Activated CD4-positive, alpha-beta T cell treated with anti-CD3 and anti-CD28 coated beads, Interleukin-2, amount 50 U/mL, for 24 hours (primary cell): ENCODE measurements around the gene CD101.
"Not testable (repeated sequence)": the region's sequence is repeated elsewhere in the genome, so short reads cannot be mapped to it uniquely, and the experiment has no call there.

Experiments
- DNase-seq, 2 donors: peaks; one replicate each; pipeline ENCODE4 v3.0.0-alpha.2; 2020; ENCODE audit warnings: low read depth in 1 of 2, low spot score in 1 of 2

The CD101 gene

GRCh38 chr1:117001254-117001927 is at the start of gene CD101:
TSS of gene CD101 (plus strand) at chr1:117001760. CDS start at chr1:117001818, 58 bp downstream.
- no peak for DNase-seq

- DNase-seq, result no peak
Measured at GRCh38 chr1:116952738-116953275, 48.8 kb upstream of the CD101 start.

- DNase-seq, result no peak
Measured at GRCh38 chr1:116954440-116954839, 47.1 kb upstream of the CD101 start.

- DNase-seq, result no peak
Measured at GRCh38 chr1:116956378-116956777, 45.2 kb upstream of the CD101 start.

GRCh38 chr1:116957646-116958045 is 43.9 kb upstream of the CD101 start:
- DNase-seq, result no peak

- DNase-seq, result no peak
Measured at GRCh38 chr1:116958110-116958509, 43.5 kb upstream of the CD101 start.

GRCh38 chr1:116958977-116959376 is 42.6 kb upstream of the CD101 start:
- DNase-seq, result no peak

GRCh38 chr1:116961606-116962005 is 40.0 kb upstream of the CD101 start:
- DNase-seq, result no peak

GRCh38 chr1:116962987-116963639 is 38.4 kb upstream of the CD101 start:
- DNase-seq, result no peak

- DNase-seq, result no peak
Measured at GRCh38 chr1:116966791-116967190, 34.8 kb upstream of the CD101 start.

GRCh38 chr1:116968724-116969123 is 32.8 kb upstream of the CD101 start:
- no peak for DNase-seq

- DNase-seq, result no peak
Measured at GRCh38 chr1:116971258-116971860, 30.2 kb upstream of the CD101 start.

- DNase-seq, result no peak
Measured at GRCh38 chr1:116971965-116972673, 29.4 kb upstream of the CD101 start.

- DNase-seq, result no peak
Measured at GRCh38 chr1:116972674-116973030, 28.9 kb upstream of the CD101 start.

- DNase-seq, result not testable (repeated sequence)
Measured at GRCh38 chr1:116980309-116980708, 21.3 kb upstream of the CD101 start.

- DNase-seq, result no peak
Measured at GRCh38 chr1:116981521-116982037, 20.0 kb upstream of the CD101 start.

- no peak for DNase-seq
Measured at GRCh38 chr1:116982319-116983004, 19.1 kb upstream of the CD101 start.

GRCh38 chr1:116983112-116983511 is 18.4 kb upstream of the CD101 start:
- DNase-seq, result no peak

- no peak for DNase-seq
Measured at GRCh38 chr1:116983678-116984077, 17.9 kb upstream of the CD101 start.

GRCh38 chr1:116984406-116985160 is 17.0 kb upstream of the CD101 start:
- DNase-seq, result no peak
